HG02763 (cell line): ENCODE data around the gene DAAM2.
A peak's percentile ranks its signal among the peaks of the same experiment; 100 is the strongest.

ENCODE experiments used
- ATAC-seq: cut with Tn5 transposase; IDR thresholded peaks from one replicate; pipeline ENCODE4 v1.9.1; 2021; ENCODE audit warnings: mild to moderate bottlenecking, moderate library complexity; ENCODE audit not compliant: unreplicated experiment

Gene DAAM2

GRCh38 chr6:39786649-39787048 lies 5.5 kb upstream of the DAAM2 start:
- no peak for ATAC-seq

DNA sequence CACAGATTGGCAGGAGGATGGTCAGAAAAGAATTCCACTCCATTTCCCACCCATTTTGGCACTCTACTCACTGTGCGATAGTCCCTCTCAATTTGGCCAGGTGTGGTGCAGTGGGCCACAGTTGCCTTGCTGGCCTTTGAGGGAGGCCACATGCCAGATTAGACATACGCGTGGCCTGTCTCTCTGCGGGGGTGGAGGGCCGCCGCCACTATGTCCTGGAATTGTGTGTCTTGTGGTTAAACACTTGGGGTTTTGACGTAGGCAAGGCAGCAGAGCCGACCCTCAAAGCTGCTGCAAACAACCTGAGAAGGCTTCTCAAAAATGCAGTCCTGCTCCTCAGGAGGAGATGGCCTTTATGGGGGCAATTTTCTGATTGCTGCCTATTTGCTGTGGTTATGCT lies 4.9 kb upstream of the DAAM2 start:
- no peak for ATAC-seq

DNA sequence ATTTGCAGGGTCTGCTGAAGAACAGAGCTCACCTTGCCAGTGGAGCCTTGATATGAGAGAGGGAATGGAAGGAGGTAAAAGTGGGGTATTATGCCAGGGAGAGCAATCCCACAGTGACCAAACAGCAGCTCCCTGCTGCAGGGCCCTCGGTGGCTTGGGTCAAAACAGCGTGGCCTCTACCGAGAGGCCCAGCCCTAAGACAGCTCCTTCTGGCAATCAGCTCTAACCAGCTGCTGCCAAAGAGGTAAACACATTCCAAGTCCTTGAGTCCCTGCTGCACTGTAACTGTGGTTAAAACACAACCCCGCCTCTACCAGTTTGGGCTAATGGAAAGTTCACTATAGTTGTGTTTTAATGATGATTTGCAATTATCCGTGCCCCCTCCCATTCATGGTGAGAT lies 1.4 kb upstream of the DAAM2 start:
- no peak for ATAC-seq

DNA sequence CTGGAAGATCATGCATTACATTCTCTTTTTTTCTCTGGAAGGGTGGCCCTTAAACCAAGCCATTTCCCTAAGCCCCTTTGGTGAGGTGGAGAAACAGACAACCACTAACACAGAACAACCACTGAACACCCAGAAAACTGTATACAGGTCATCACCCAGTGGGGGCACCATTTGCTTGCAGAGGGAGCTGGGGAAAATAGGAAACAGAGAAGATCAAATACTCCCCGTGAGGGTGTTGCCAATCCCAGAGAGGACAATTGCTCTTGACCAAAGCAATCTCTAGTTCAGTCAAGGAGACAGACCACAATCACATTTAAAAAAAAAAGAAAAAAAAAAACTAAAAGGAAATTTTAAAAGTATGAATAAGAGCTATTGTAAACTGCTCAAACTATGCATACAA lies 865 bp upstream of the DAAM2 start:
- no peak for ATAC-seq

- no peak for ATAC-seq
These were observed 619 bp downstream of the DAAM2 start for GRCh38 chr6:39792540-39793450.

- ATAC-seq: no peak
These were observed 1.3 kb downstream of the DAAM2 start for GRCh38 chr6:39793516-39793915.

DNA sequence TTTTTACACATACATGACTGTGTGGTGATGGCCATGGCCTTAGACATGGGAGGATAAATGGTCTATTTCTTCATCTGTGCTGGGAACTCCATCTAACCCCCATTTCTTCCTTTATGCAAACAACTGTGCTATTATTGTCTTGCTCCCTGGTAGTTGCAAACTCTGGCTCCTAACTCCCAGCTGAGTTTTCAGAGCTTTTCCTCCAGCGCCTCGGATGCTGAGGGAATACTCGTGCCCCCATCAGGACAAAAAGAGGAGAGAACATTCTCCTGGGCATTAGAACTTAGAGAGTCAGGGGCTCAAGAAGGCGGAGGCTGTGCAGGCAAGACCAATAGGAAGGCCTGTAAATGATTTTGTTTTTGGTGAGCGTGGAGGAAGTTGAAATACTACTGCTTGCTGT lies 2.1 kb downstream of the DAAM2 start:
- ATAC-seq: no peak

- ATAC-seq: no peak
These were observed 5.6 kb downstream of the DAAM2 start for GRCh38 chr6:39797751-39798150.

DNA sequence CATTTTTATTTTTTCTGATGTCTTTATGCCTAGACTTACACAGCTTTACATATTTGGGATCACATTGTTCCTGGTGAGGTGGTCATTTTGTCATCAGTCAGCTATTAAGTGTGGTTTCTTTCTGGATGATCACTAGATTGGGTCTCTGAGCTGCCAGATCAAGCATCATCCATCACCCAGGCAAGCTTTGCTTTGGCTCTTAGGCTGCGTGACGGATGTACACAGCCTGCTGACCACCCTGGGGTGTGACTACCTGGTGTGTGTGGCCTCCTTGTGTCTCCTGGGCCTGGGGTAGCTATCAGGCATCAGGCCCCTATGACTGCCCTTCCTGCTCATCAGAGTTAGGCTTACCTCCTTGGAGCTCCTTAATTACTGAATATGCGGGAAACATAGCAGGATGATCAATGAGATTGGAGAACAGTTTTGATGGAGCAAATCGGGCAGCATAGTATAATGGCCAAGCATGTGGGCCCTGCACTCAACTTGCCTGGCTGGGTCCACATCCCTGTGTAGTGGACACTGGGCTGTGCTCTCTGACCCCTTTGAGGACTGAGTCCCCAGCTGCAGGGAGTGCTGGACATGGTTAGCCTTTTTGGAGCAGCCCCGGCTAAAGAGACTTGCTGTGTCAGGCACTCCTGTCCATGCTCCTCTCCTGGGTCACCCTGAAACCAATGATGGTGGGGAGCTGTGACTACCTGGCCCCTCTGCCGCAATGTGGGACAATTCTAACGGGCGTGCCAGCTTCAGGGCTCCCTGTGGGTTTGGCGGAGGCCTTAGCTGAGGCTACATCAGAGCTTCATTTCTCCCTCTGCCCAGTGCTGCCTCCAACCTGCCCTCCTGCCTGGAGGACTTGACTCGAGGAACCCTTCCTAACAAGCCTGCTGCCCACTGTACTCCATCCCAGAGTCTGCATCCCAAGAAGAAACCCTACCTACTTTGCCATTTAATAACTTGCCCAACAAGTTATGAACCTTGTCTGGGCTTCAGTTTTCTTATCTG lies 8.2 kb downstream of the DAAM2 start:
- no peak for ATAC-seq

- ATAC-seq: no peak
These were observed 9.5 kb downstream of the DAAM2 start for GRCh38 chr6:39801456-39802251.

DNA sequence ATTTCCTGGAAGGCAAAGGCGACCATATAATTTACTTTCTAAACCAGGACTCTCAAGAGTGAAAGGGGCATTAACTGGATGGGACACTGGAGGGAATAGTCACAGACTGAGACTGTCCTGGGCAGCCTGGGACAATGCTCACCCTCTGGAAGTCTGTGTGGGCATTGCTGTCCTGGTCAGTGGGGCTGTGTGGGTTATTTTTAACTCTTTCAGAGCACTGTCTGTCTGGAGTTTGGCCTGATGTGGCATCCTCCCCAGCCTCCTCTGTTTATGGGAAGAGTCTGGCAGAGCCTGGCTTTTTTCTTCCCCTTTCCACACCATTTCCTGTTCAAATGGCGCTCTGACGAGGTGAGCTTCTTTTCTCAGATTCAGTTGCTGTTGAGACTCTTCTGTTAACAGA lies 11.7 kb downstream of the DAAM2 start:
- no peak for ATAC-seq

DNA sequence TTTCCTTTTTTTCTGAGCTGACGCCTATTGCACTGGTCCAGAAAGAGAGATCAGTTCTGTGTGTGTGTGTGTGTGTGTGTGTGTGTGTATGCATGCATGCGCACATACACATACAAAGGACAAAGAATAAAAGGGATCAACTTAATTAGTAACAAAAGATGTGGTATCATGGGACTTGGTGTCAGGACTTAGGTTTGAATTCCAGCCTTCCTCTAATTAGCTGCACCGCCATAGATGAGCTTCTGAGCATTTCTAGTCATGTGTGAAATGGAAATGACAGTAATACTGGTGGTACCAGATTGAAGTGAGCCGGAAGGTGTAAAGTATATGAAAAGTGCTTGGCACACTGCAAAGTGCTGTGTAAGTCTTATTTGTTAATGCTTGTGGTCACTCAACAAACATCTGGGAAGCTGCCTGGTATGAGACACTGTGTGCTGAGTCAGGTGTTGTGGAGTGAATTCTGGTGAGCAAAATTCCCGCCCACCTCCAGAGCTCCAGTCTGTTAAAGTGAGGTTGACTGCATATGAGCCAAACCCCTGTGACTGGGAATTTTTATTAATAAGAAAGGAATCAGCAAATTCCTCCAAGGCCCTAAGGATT lies 12.4 kb downstream of the DAAM2 start:
- no peak for ATAC-seq

- ATAC-seq: no peak
These were observed 14.1 kb downstream of the DAAM2 start for GRCh38 chr6:39806278-39806677.

DNA sequence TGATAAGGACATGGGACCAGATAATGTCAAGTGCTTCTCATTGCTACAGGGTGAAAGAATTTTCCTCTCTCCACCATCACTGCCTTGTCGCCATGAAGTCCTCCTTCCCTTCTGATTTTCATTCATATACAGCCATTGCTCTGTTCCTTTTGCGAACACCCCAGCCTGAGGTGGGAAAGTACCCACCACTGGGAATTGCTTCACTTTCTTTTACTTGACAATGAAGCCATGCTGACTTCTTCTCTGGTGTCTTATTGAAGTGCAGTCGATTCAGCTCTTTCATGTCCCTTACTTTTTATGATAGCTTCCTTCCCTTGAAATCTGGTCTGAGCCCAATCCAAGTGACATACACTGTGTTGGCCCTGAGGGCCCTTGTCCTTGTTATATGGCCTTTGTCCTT lies 16.2 kb downstream of the DAAM2 start:
- ATAC-seq: no peak

- ATAC-seq: no peak
These were observed 16.8 kb downstream of the DAAM2 start for GRCh38 chr6:39808964-39809363.

DNA sequence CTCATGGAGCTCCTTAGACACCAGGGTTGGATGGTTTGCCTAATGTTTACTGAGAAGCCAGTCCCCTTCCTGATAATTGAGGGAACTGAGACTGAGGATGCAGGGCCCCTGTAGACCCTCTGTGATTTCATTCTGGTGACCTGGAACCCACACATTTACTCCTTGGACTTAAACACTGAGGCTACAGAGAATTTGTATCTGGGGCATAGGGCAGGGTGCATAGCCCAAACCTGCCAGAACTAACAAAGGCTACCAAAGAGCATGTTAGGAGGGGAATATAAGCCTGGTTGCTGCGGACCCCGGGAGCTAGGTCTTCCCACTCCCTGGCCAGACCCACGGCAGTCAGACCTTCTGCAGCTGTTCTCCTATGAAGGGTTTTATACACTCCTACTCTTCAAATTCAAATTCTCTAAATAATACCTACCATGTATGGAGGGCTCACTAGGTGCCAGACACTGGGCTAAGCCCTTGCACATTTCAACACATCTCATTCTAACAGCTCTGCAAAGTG lies 19.7 kb downstream of the DAAM2 start:
- no peak for ATAC-seq

GRCh38 chr6:39812496-39812852 lies 20.3 kb downstream of the DAAM2 start:
- ATAC-seq: no peak

DNA sequence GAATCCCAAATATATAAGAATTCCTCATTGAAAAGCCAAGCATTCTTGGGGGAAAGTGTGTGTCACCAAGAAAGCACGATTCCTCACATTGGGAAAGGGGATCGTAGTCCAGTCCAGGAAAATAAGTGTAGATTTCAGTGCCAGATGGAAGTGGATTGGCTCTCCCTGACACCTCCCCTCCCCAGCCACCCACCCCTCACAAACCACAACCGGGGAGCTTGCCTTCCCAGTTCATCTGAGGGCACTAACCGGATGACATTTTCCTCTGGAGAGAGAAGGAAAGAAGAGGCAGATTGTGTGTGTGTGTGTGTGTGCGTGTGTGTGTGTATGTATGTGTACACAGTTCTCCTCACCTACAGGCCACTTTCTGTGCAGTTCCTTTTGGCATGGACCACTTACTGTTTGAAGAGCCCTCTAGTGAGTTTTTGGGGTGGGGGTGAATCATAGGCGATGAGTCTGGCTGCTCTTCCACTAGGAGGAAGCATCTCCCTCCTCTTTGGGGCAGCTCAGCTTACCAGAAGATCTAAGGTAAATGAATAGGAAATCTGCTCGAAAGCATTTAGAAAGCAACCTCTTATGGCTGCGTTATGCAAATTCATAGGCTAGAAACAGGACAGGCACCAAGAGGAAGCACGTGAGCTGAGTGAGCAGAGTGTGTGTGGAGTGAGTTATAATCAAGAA lies 20.8 kb downstream of the DAAM2 start:
- peak; percentile 84 for ATAC-seq

GRCh38 chr6:39814236-39814635 lies 22.1 kb downstream of the DAAM2 start:
- ATAC-seq: no peak

- no peak for ATAC-seq
These were observed 23.2 kb downstream of the DAAM2 start for GRCh38 chr6:39815356-39815755.
